Activated CD4-positive, alpha-beta T cell treated with anti-CD3 and anti-CD28 coated beads for 48 hours (primary cell): ENCODE data around the gene TARP.
"Not testable (repeated sequence)": the region's sequence is repeated elsewhere in the genome, so short reads cannot be mapped to it uniquely, and the experiment has no call there.

ENCODE experiments used
- DNase-seq: peaks from one replicate; pipeline ENCODE4 v3.0.0-alpha.2; 2020

TARP gene

GRCh38 chr7:38296059-38296857, 22.8 kb upstream of the TARP start:
- no peak for DNase-seq

GRCh38 chr7:38294926-38295325, 21.5 kb upstream of the TARP start:
- DNase-seq: no peak

- DNase-seq: no peak
Observed at GRCh38 chr7:38292442-38292841, 19.0 kb upstream of the TARP start.

- no peak for DNase-seq
Observed at GRCh38 chr7:38291650-38292049, 18.2 kb upstream of the TARP start.

GRCh38 chr7:38291117-38291647, 17.7 kb upstream of the TARP start:
- DNase-seq: no peak

GRCh38 chr7:38284553-38284952, 11.1 kb upstream of the TARP start:
- no peak for DNase-seq

- DNase-seq: no peak
Observed at GRCh38 chr7:38283809-38284208, 10.4 kb upstream of the TARP start.

- no peak for DNase-seq
Observed at GRCh38 chr7:38283107-38283506, 9.7 kb upstream of the TARP start.

- no peak for DNase-seq
Observed at GRCh38 chr7:38282081-38282480, 8.6 kb upstream of the TARP start.

- DNase-seq: no peak
Observed at GRCh38 chr7:38281266-38281665, 7.8 kb upstream of the TARP start.

- no peak for DNase-seq
Observed at GRCh38 chr7:38280707-38281106, 7.3 kb upstream of the TARP start.

- DNase-seq: no peak
Observed at GRCh38 chr7:38280000-38280399, 6.6 kb upstream of the TARP start.

GRCh38 chr7:38276096-38276877, 2.9 kb upstream of the TARP start:
- no peak for DNase-seq

GRCh38 chr7:38274927-38275620, 1.6 kb upstream of the TARP start:
- DNase-seq: no peak

GRCh38 chr7:38274486-38274885, 1.1 kb upstream of the TARP start:
- no peak for DNase-seq

- not testable (repeated sequence) for DNase-seq
Observed at GRCh38 chr7:38270405-38270804, 3.0 kb downstream of the TARP start.

- not testable (repeated sequence) for DNase-seq
Observed at GRCh38 chr7:38269704-38270346, 3.6 kb downstream of the TARP start.

GRCh38 chr7:38265958-38266357, 7.5 kb downstream of the TARP start:
- not testable (repeated sequence) for DNase-seq

- not testable (repeated sequence) for DNase-seq
Observed at GRCh38 chr7:38264602-38265001, 8.8 kb downstream of the TARP start.

GRCh38 chr7:38263274-38263673, 10.2 kb downstream of the TARP start:
- not testable (repeated sequence) for DNase-seq

GRCh38 chr7:38262545-38262944, 10.9 kb downstream of the TARP start:
- DNase-seq: no peak

GRCh38 chr7:38262026-38262425, 11.4 kb downstream of the TARP start:
- not testable (repeated sequence) for DNase-seq

- DNase-seq: not testable (repeated sequence)
Observed at GRCh38 chr7:38261601-38262000, 11.8 kb downstream of the TARP start.
